Hepatocyte (in vitro differentiated cells): ENCODE measurements around the gene WASF3. TPM values are rescaled to one million over a fixed set of nuclear protein-coding genes. Genes with fewer than 3 reads are reported as not detected.

Source experiments
- DNase-seq: peaks from one replicate; pipeline ENCODE4 v3.0.0-alpha.2; 2016; ENCODE audit warnings: low spot score
- H2AFZ ChIP-seq: fragments of 200-600 bp; sonication (generic); 2 replicates; pipeline ENCODE4 v1.6.0; 2016; ENCODE audit warnings: antibody characterized with exemption, mild to moderate bottlenecking
- H3K27ac ChIP-seq: fragments of 200-600 bp; sonication (generic); 2 replicates; pipeline ENCODE4 v1.5.1; 2016; ENCODE audit warnings: mild to moderate bottlenecking
- H3K27me3 ChIP-seq: fragments of 200-600 bp; sonication (generic); 2 replicates; pipeline ENCODE4 v1.6.1; 2016
- H3K36me3 ChIP-seq: fragments of 200-600 bp; sonication (generic); replicated peaks from 2 replicates; pipeline ENCODE4 v1.5.1; 2016; ENCODE audit warnings: low read depth; ENCODE audit not compliant: insufficient read depth
- H3K4me1 ChIP-seq: fragments of 200-600 bp; sonication (generic); 2 replicates; pipeline ENCODE4 v1.5.1; 2016; ENCODE audit warnings: mild to moderate bottlenecking, moderate library complexity; ENCODE audit not compliant: insufficient read depth
- H3K4me2 ChIP-seq: fragments of 200-600 bp; sonication (generic); 2 replicates; pipeline ENCODE4 v1.6.0; 2016
- H3K4me3 ChIP-seq: fragments of 200-600 bp; sonication (generic); 2 replicates; pipeline ENCODE4 v1.5.1; 2016; ENCODE audit warnings: mild to moderate bottlenecking
- H3K79me2 ChIP-seq: fragments of 200-600 bp; sonication (generic); 2 replicates; pipeline ENCODE4 v1.6.0; 2017; ENCODE audit warnings: mild to moderate bottlenecking
- H3K9me2 ChIP-seq: fragments of 200-600 bp; sonication (generic); replicated peaks from 2 replicates; pipeline ENCODE4 v1.6.0; 2017; ENCODE audit warnings: mild to moderate bottlenecking; ENCODE audit not compliant: insufficient read depth
- H3K9me3 ChIP-seq: fragments of 200-600 bp; sonication (generic); 2 replicates; pipeline ENCODE4 v1.5.1; 2016; ENCODE audit warnings: low read depth, mild to moderate bottlenecking
- H4K20me1 ChIP-seq: fragments of 200-600 bp; sonication (generic); 2 replicates; pipeline ENCODE4 v1.6.0; 2016; ENCODE audit warnings: mild to moderate bottlenecking; ENCODE audit not compliant: insufficient read depth, poor library complexity, severe bottlenecking
- EZH2 ChIP-seq: fragments of 200-600 bp; sonication (generic); IDR thresholded peaks from 2 replicates; pipeline ENCODE4 v1.6.1; 2016; ENCODE audit warnings: antibody characterized with exemption, mild to moderate bottlenecking, borderline replicate concordance
- EZH2phosphoT487 ChIP-seq: fragments of 200-600 bp; sonication (generic); IDR thresholded peaks from one replicate; pipeline ENCODE4 v1.6.1; 2018; ENCODE audit warnings: antibody characterized with exemption, mild to moderate bottlenecking, low read depth, moderate library complexity; ENCODE audit not compliant: unreplicated experiment, severe bottlenecking
- WGBS: methylation state at CpG from one replicate; pipeline ENCODE4 v1.1.6; 2016; ENCODE audit warnings: low lambda C conversion rate; ENCODE audit errors: missing lambda C conversion rate; 5-methylcytosine and 5-hydroxymethylcytosine counted together
- polyA plus RNA-seq: library from polyadenylated mRNA; unstranded; fragments of >200 nt; fragmentation: Nextera tagmentation; extraction: Ambion mirVana; gene quantifications from 2 replicates; pipeline ENCODE4 v1.2.1, GENCODE V29; 2016
- total RNA-seq: library from RNA; depleted of rRNA; stranded (reverse); fragments of >200 nt; gene quantifications from 2 replicates; pipeline ENCODE4 v1.2.3, GENCODE V29; 2014
- TF ChIP-seq, protein P1 (sequence below): fragments of 200-600 bp; sonication (generic); IDR thresholded peaks from 2 replicates; pipeline ENCODE4 v1.5.1; 2016; ENCODE audit warnings: antibody characterized with exemption, mild to moderate bottlenecking; ENCODE audit not compliant: poor library complexity

Gene WASF3
- total and polyA plus RNA-seq, 2 experiments from 2014 or later = 10.4 to 17.8 TPM

DNA sequence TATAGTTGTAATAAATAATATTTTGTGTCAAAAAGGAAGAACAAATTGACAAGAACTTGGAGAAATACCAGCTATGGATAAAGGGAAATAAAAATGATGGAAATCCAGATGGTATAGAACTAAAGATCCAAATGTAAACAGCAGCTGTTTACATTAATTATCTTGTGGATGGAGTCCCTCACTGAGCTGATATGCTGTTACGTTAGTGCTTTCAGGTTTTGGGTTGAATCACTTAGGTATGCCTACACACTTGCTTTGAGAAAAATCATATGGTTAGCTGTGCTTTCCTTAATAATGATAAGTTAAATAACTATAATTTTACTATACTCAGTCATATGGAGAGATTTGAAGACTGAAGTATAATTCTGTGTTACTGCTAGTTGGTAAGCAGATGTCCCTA lies 27.7 kb downstream of the WASF3 start:
- H2AFZ ChIP-seq = no peak overlapping the region
- H3K4me2 ChIP-seq = no peak overlapping the region
- H4K20me1 ChIP-seq = peaks cover 4% of the 10 kb centered on the region
- peaks cover 73% of the 10 kb centered on the region for H3K79me2 ChIP-seq
- DNase-seq = no peak
- peaks cover 5% of the 10 kb centered on the region for H3K4me1 ChIP-seq
- no peaks in the 10 kb centered on the region for H3K9me2 ChIP-seq
- H3K36me3 ChIP-seq = no peaks in the 10 kb centered on the region
- H3K27me3 ChIP-seq = no peaks in the 10 kb centered on the region
- H3K9me3 ChIP-seq = no peaks in the 10 kb centered on the region
- WGBS = 44% methylated on average over 1 of the region's 1 CpG
- H3K4me3 ChIP-seq = no peak overlapping the region
- TF ChIP-seq EZH2phosphoT487 (no peak), EZH2 (no peak)
- TF ChIP-seq, protein P1, sequence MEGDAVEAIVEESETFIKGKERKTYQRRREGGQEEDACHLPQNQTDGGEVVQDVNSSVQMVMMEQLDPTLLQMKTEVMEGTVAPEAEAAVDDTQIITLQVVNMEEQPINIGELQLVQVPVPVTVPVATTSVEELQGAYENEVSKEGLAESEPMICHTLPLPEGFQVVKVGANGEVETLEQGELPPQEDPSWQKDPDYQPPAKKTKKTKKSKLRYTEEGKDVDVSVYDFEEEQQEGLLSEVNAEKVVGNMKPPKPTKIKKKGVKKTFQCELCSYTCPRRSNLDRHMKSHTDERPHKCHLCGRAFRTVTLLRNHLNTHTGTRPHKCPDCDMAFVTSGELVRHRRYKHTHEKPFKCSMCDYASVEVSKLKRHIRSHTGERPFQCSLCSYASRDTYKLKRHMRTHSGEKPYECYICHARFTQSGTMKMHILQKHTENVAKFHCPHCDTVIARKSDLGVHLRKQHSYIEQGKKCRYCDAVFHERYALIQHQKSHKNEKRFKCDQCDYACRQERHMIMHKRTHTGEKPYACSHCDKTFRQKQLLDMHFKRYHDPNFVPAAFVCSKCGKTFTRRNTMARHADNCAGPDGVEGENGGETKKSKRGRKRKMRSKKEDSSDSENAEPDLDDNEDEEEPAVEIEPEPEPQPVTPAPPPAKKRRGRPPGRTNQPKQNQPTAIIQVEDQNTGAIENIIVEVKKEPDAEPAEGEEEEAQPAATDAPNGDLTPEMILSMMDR = no peak
- no peak overlapping the region for H3K27ac ChIP-seq

DNA sequence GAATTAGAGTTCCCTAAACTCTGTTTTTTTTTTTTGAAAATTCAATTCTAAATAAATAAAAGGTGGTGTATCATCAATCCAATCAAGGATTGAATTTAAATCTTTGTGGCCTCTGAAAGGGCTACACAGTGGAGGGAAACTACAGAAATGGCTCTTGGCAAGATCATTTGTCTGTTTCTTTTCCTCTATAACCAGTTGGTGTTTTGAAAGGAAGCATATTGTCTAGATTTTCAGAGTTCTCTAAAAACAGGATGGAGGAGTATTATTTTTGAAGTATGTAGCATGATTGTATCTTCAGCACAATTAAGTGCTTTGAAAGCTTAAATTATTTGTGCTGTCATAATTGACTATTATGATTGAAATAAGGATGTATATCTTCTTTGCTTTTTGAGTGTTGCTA lies 29.8 kb downstream of the WASF3 start:
- Histone ChIP-seq H3K9me2 (no peaks in the 10 kb centered on the region), H3K36me3 (no peaks in the 10 kb centered on the region), H2AFZ (no peak overlapping the region), H4K20me1 (peaks cover 4% of the 10 kb centered on the region), H3K4me1 (peaks cover 20% of the 10 kb centered on the region), H3K4me2 (no peak overlapping the region), H3K27ac (no peak overlapping the region), H3K79me2 (peaks cover 78% of the 10 kb centered on the region), H3K9me3 (no peaks in the 10 kb centered on the region), H3K4me3 (no peak overlapping the region), H3K27me3 (no peaks in the 10 kb centered on the region)
- DNase-seq = no peak
- TF ChIP-seq EZH2phosphoT487 = no peak
- TF ChIP-seq, protein P1 = no peak
- TF ChIP-seq EZH2 = no peak

DNA sequence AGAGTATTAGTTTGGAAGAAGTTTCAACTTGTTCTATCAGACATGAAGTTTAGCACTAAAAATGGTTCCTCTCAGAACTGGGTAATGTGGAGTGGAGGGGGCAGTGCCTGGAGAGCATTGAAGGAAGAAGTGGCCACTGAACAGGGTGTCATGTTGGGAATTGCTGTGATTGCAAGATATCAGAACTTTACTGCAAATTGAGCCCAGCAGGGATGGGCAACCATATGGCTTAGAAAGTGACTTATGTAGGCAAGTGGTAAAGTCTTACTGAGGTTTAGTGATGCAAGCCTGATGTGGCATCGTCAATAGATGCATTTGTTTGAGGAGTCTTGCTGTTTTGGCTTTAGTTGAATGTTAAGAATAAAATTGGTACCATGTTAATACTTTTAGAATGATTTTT lies 31.7 kb downstream of the WASF3 start:
- H3K4me1 ChIP-seq = peaks cover 20% of the 10 kb centered on the region
- no peak overlapping the region for H3K27ac ChIP-seq
- no peaks in the 10 kb centered on the region for H3K27me3 ChIP-seq
- H4K20me1 ChIP-seq = peaks cover 1% of the 10 kb centered on the region
- WGBS = 94% methylated on average over 1 of the region's 1 CpG
- no peak overlapping the region for H3K4me3 ChIP-seq
- no peaks in the 10 kb centered on the region for H3K36me3 ChIP-seq
- no peak overlapping the region for H3K4me2 ChIP-seq
- H3K9me2 ChIP-seq = no peaks in the 10 kb centered on the region
- TF ChIP-seq, protein P1 = no peak
- TF ChIP-seq EZH2phosphoT487 = no peak
- TF ChIP-seq EZH2 = no peak
- no peak for DNase-seq
- peaks cover 81% of the 10 kb centered on the region for H3K79me2 ChIP-seq
- no peak overlapping the region for H2AFZ ChIP-seq
- H3K9me3 ChIP-seq = no peaks in the 10 kb centered on the region

DNA sequence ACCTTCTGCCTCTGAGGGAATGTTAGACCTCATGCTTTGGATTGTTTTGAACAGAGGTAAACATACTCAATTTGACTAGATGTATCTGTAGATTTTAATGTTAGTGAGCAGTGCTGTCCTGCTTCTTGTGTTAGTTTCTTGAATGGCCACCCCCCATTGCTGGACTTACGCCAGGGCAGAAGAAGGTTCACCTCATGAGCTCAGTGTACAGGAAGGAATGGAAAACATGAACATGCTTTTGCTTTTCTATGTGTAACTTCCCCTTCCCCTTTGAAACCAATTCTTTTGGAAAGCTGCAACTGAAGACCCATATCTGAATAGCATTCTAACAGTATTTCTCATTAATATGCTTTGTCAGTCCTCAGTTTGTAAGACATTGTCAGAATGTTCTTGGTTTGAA lies 32.3 kb downstream of the WASF3 start:
- Histone ChIP-seq H4K20me1 (no peaks in the 10 kb centered on the region), H3K36me3 (no peaks in the 10 kb centered on the region), H2AFZ (no peak overlapping the region), H3K27ac (no peak overlapping the region), H3K4me2 (peak overlapping the region; percentile 36), H3K4me3 (no peak overlapping the region), H3K4me1 (peaks cover 20% of the 10 kb centered on the region), H3K9me3 (no peaks in the 10 kb centered on the region), H3K27me3 (no peaks in the 10 kb centered on the region), H3K9me2 (no peaks in the 10 kb centered on the region), H3K79me2 (peaks cover 84% of the 10 kb centered on the region)
- no peak for TF ChIP-seq EZH2phosphoT487
- no peak for TF ChIP-seq EZH2
- TF ChIP-seq, protein P1 = no peak
- 88% methylated on average over 1 of the region's 1 CpG for WGBS
- DNase-seq = no peak
